A673 (cell line): ENCODE data around the gene SHISA5. TPM values are rescaled to one million over a fixed set of nuclear protein-coding genes. Genes with fewer than 3 reads are reported as not detected.

Source experiments
- BruUV-seq: library from RNA; stranded (reverse); fragments of 400-500 nt; replicated peaks from 2 replicates; lab custom pipeline; 2021; lab: Mats Ljungman, UMichigan
- CTCF ChIA-PET: fragments of 300-600 bp; sonication (Branson Sonifier 250); formaldehyde crosslinking; loops from one replicate; lab custom pipeline; 2022; ENCODE audit warnings: antibody characterized with exemption; lab: Charles Lee
- POLR2A ChIA-PET: fragments of 300-600 bp; sonication (Branson Sonifier 250); formaldehyde crosslinking; loops from one replicate; lab custom pipeline; 2022; ENCODE audit warnings: antibody characterized with exemption; ENCODE audit not compliant: low non-redundant PET; lab: Charles Lee
- DNase-seq: peaks from one replicate; pipeline ENCODE4 v3.0.0-alpha.2; 2015; ENCODE audit warnings: low spot score
- H3K27ac ChIP-seq: fragments of 200-600 bp; sonication (generic); 2 replicates; pipeline ENCODE4 v1.5.1; 2016; ENCODE audit warnings: mixed run types, low read depth, mild to moderate bottlenecking, mixed read lengths, antibody characterized with exemption, low read length; ENCODE audit not compliant: poor library complexity, severe bottlenecking
- H3K27me3 ChIP-seq: fragments of 200-600 bp; sonication (generic); replicated peaks from 2 replicates; pipeline ENCODE4 v1.6.1; 2017; ENCODE audit warnings: mixed run types, low read depth, mild to moderate bottlenecking, mixed read lengths, antibody characterized with exemption, low read length; ENCODE audit not compliant: insufficient read depth, poor library complexity
- H3K36me3 ChIP-seq: fragments of 200-600 bp; sonication (generic); 2 replicates; pipeline ENCODE4 v1.6.1; 2016; ENCODE audit warnings: mixed run types, mild to moderate bottlenecking, mixed read lengths, antibody characterized with exemption, low read length; ENCODE audit not compliant: insufficient read depth, poor library complexity, severe bottlenecking
- H3K4me1 ChIP-seq: fragments of 200-600 bp; sonication (generic); 2 replicates; pipeline ENCODE4 v1.6.1; 2017; ENCODE audit warnings: mixed run types, mild to moderate bottlenecking, mixed read lengths, antibody characterized with exemption, low read length; ENCODE audit not compliant: insufficient read depth, poor library complexity, severe bottlenecking
- H3K4me3 ChIP-seq: fragments of 200-600 bp; sonication (generic); 2 replicates; pipeline ENCODE4 v1.5.1; 2016; ENCODE audit warnings: low read depth, mixed run types, mild to moderate bottlenecking, mixed read lengths, low read length; ENCODE audit not compliant: poor library complexity, severe bottlenecking
- H3K9me3 ChIP-seq: fragments of 200-600 bp; sonication (generic); 2 replicates; pipeline ENCODE4 v1.6.1; 2016; ENCODE audit warnings: mixed run types, low read depth, mild to moderate bottlenecking, mixed read lengths, antibody characterized with exemption, low read length; ENCODE audit not compliant: poor library complexity, severe bottlenecking
- EZH2 ChIP-seq: fragments of 200-600 bp; sonication (generic); IDR thresholded peaks from 2 replicates; pipeline ENCODE4 v1.6.1; 2017; ENCODE audit warnings: borderline replicate concordance, low read depth, mild to moderate bottlenecking, mixed read lengths, antibody characterized with exemption, low read length; ENCODE audit not compliant: poor library complexity, severe bottlenecking
- intact Hi-C: fragments of 100-400 bp; cut with micrococcal nuclease; formaldehyde crosslinking; loops from one replicate; pipeline ENCODE4 v1.10.0; 2022; ENCODE audit not compliant: unreplicated experiment
- total RNA-seq: library from RNA; stranded (reverse); gene quantifications from 2 replicates; pipeline ENCODE4 v1.2.3, GENCODE V29; 2021
- TF ChIP-seq, protein P1 (sequence below): fragments of 300-800, 200-600 bp; sonication (generic); conservative IDR thresholded peaks from 2 replicates; pipeline ENCODE4 v1.5.1; 2017; ENCODE audit warnings: low read depth, mild to moderate bottlenecking, antibody characterized with exemption, low read length, moderate library complexity, mixed read lengths

Gene SHISA5
- total RNA-seq, 1 experiment from 2014 or later, result 61.8 TPM

- DNase-seq, result no peak
- CTCF ChIA-PET, result no interaction called here
- Histone ChIP-seq H3K4me3 (no peak overlapping the region), H3K27me3 (no peaks in the 10 kb centered on the region), H3K4me1 (no peaks in the 10 kb centered on the region), H3K9me3 (no peaks in the 10 kb centered on the region), H3K36me3 (no peaks in the 10 kb centered on the region), H3K27ac (no peak overlapping the region)
- intact Hi-C loops, result no loop called here
- no TSS peak for BruUV-seq
- no peak for TF ChIP-seq EZH2
- TF ChIP-seq, protein P1, sequence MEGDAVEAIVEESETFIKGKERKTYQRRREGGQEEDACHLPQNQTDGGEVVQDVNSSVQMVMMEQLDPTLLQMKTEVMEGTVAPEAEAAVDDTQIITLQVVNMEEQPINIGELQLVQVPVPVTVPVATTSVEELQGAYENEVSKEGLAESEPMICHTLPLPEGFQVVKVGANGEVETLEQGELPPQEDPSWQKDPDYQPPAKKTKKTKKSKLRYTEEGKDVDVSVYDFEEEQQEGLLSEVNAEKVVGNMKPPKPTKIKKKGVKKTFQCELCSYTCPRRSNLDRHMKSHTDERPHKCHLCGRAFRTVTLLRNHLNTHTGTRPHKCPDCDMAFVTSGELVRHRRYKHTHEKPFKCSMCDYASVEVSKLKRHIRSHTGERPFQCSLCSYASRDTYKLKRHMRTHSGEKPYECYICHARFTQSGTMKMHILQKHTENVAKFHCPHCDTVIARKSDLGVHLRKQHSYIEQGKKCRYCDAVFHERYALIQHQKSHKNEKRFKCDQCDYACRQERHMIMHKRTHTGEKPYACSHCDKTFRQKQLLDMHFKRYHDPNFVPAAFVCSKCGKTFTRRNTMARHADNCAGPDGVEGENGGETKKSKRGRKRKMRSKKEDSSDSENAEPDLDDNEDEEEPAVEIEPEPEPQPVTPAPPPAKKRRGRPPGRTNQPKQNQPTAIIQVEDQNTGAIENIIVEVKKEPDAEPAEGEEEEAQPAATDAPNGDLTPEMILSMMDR, result no peak
- POLR2A ChIA-PET, result no interaction called here
Observed at GRCh38 chr3:48514431-48515227, 10.7 kb upstream of the SHISA5 start.

DNA sequence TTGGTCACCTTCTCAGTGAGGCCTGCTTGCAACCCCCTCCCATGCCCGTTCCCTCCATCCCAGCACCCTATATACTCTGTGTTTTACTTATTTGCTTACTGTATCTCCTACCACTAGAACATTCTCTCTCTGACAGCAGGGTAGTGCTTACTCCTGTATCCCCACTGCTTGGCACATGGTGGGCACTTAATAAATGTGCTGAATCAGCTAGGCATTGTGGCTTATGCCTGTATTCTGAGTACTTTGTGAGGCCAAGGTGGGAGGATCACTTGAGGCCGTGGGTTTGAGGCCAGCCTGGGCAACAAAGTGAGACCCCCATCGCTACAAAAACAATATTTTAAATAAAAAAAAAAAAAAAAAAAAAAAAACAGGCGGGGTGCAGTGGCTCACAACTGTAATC lies 7.6 kb upstream of the SHISA5 start:
- DNase-seq, result no peak
- POLR2A ChIA-PET, result no interaction called here
- H3K4me3 ChIP-seq, result no peak overlapping the region
- intact Hi-C loops, result no loop called here
- TF ChIP-seq, protein P1, result no peak
- TF ChIP-seq EZH2, result no peak
- H3K9me3 ChIP-seq, result no peaks in the 10 kb centered on the region
- CTCF ChIA-PET, result no interaction called here
- no peaks in the 10 kb centered on the region for H3K36me3 ChIP-seq
- no peak overlapping the region for H3K27ac ChIP-seq
- no peaks in the 10 kb centered on the region for H3K27me3 ChIP-seq
- BruUV-seq, result no TSS peak
- H3K4me1 ChIP-seq, result no peaks in the 10 kb centered on the region

GRCh38 chr3:48507256-48508061 lies 3.5 kb upstream of the SHISA5 start:
- ChIA-PET CTCF (no interaction called here), POLR2A (no interaction called here)
- Histone ChIP-seq H3K27ac (no peak overlapping the region), H3K36me3 (no peaks in the 10 kb centered on the region), H3K9me3 (no peaks in the 10 kb centered on the region), H3K27me3 (no peaks in the 10 kb centered on the region), H3K4me1 (peaks cover 5% of the 10 kb centered on the region), H3K4me3 (no peak overlapping the region)
- intact Hi-C loops, result no loop called here
- TF ChIP-seq EZH2, result no peak
- TF ChIP-seq, protein P1, result peak; percentile 46
- DNase-seq, result peak; percentile 21
- no TSS peak for BruUV-seq
